Measurements from ENCODE around the gene SYTL1.

SYTL1 gene

GRCh38 chr1:27299385-27300271 is 42.2 kb upstream of the SYTL1 start:
- peak; percentile 99 for DNase-seq (ENCODE audit: low read depth, low spot score)
- peak overlapping the region; percentile 79 for H3K9ac ChIP-seq (ENCODE audit: insufficient read length, low read depth)
- H3K27me3 ChIP-seq (ENCODE audit: insufficient read depth, insufficient read length): no peaks in the 10 kb centered on the region
- no peak for TF ChIP-seq ZNF274 (IDR thresholded peaks at IDR 0.05; ENCODE audit: low read depth, low read length)
- TF ChIP-seq YY1 (IDR thresholded peaks at IDR 0.05; ENCODE audit: insufficient read depth, insufficient read length): peak; percentile 44
- peaks cover 17% of the 10 kb centered on the region for H3K36me3 ChIP-seq (ENCODE audit: insufficient read depth, insufficient read length, low read length)
- peaks cover 42% of the 10 kb centered on the region for H3K4me1 ChIP-seq (ENCODE audit: insufficient read depth, insufficient read length)
- H3K4me3 ChIP-seq (ENCODE audit: insufficient read length, low read depth): no peak overlapping the region
- no peaks in the 10 kb centered on the region for H3K9me3 ChIP-seq (ENCODE audit: insufficient read depth, low read length)

- Histone ChIP-seq H3K4me1 (ENCODE audit: insufficient read depth, insufficient read length) (peaks cover 48% of the 10 kb centered on the region), H3K36me3 (ENCODE audit: insufficient read depth, insufficient read length, low read length) (peaks cover 18% of the 10 kb centered on the region), H3K9me3 (ENCODE audit: insufficient read depth, low read length) (no peaks in the 10 kb centered on the region), H3K27me3 (ENCODE audit: insufficient read depth, insufficient read length) (no peaks in the 10 kb centered on the region), H3K4me3 (ENCODE audit: insufficient read length, low read depth) (no peak overlapping the region), H3K9ac (ENCODE audit: insufficient read length, low read depth) (peak overlapping the region; percentile 79)
- peak; percentile 95 for DNase-seq (ENCODE audit: low read depth, low spot score)
- TF ChIP-seq YY1 (IDR thresholded peaks at IDR 0.05; ENCODE audit: insufficient read depth, insufficient read length): no peak
- no peak for TF ChIP-seq ZNF274 (IDR thresholded peaks at IDR 0.05; ENCODE audit: low read depth, low read length)
- no peak for TF ChIP-seq SUZ12 (IDR thresholded peaks at IDR 0.05; ENCODE audit: extremely low read depth, insufficient read depth, insufficient read length)
Measured at GRCh38 chr1:27300341-27301051, 41.3 kb upstream of the SYTL1 start.

- Histone ChIP-seq H3K4me1 (ENCODE audit: insufficient read depth, insufficient read length) (peaks cover 52% of the 10 kb centered on the region), H3K9me3 (ENCODE audit: insufficient read depth, low read length) (no peaks in the 10 kb centered on the region), H3K36me3 (ENCODE audit: insufficient read depth, insufficient read length, low read length) (peaks cover 18% of the 10 kb centered on the region), H3K9ac (ENCODE audit: insufficient read length, low read depth) (peak overlapping the region; percentile 79), H3K4me3 (ENCODE audit: insufficient read length, low read depth) (no peak overlapping the region), H3K27me3 (ENCODE audit: insufficient read depth, insufficient read length) (no peaks in the 10 kb centered on the region)
- DNase-seq (ENCODE audit: low read depth, low spot score): no peak
- TF ChIP-seq SUZ12 (IDR thresholded peaks at IDR 0.05; ENCODE audit: extremely low read depth, insufficient read depth, insufficient read length) (no peak), ZNF274 (IDR thresholded peaks at IDR 0.05; ENCODE audit: low read depth, low read length) (no peak), YY1 (IDR thresholded peaks at IDR 0.05; ENCODE audit: insufficient read depth, insufficient read length) (no peak)
Measured at GRCh38 chr1:27301052-27301422, 40.8 kb upstream of the SYTL1 start.

- H3K9me3 ChIP-seq (ENCODE audit: insufficient read depth, low read length): no peaks in the 10 kb centered on the region
- H3K27me3 ChIP-seq (ENCODE audit: insufficient read depth, insufficient read length): no peaks in the 10 kb centered on the region
- DNase-seq (ENCODE audit: low read depth, low spot score): no peak
- H3K36me3 ChIP-seq (ENCODE audit: insufficient read depth, insufficient read length, low read length): peaks cover 18% of the 10 kb centered on the region
- TF ChIP-seq YY1 (IDR thresholded peaks at IDR 0.05; ENCODE audit: insufficient read depth, insufficient read length) (no peak), SUZ12 (IDR thresholded peaks at IDR 0.05; ENCODE audit: extremely low read depth, insufficient read depth, insufficient read length) (no peak), ZNF274 (IDR thresholded peaks at IDR 0.05; ENCODE audit: low read depth, low read length) (no peak)
- H3K9ac ChIP-seq (ENCODE audit: insufficient read length, low read depth): peak overlapping the region; percentile 53
- H3K4me3 ChIP-seq (ENCODE audit: insufficient read length, low read depth): no peak overlapping the region
- peaks cover 58% of the 10 kb centered on the region for H3K4me1 ChIP-seq (ENCODE audit: insufficient read depth, insufficient read length)
Measured at GRCh38 chr1:27301582-27302199, 40.1 kb upstream of the SYTL1 start.

GRCh38 chr1:27302612-27303011 is 39.2 kb upstream of the SYTL1 start:
- peaks cover 13% of the 10 kb centered on the region for H3K36me3 ChIP-seq (ENCODE audit: insufficient read depth, insufficient read length, low read length)
- peaks cover 57% of the 10 kb centered on the region for H3K4me1 ChIP-seq (ENCODE audit: insufficient read depth, insufficient read length)
- H3K9me3 ChIP-seq (ENCODE audit: insufficient read depth, low read length): no peaks in the 10 kb centered on the region
- DNase-seq (ENCODE audit: low read depth, low spot score): no peak
- no peak overlapping the region for H3K9ac ChIP-seq (ENCODE audit: insufficient read length, low read depth)
- no peaks in the 10 kb centered on the region for H3K27me3 ChIP-seq (ENCODE audit: insufficient read depth, insufficient read length)
- TF ChIP-seq SUZ12 (IDR thresholded peaks at IDR 0.05; ENCODE audit: extremely low read depth, insufficient read depth, insufficient read length): no peak
- no peak for TF ChIP-seq YY1 (IDR thresholded peaks at IDR 0.05; ENCODE audit: insufficient read depth, insufficient read length)
- TF ChIP-seq ZNF274 (IDR thresholded peaks at IDR 0.05; ENCODE audit: low read depth, low read length): no peak
- H3K4me3 ChIP-seq (ENCODE audit: insufficient read length, low read depth): no peak overlapping the region

- Histone ChIP-seq H3K4me1 (ENCODE audit: insufficient read depth, insufficient read length) (peaks cover 53% of the 10 kb centered on the region), H3K4me3 (ENCODE audit: insufficient read length, low read depth) (no peak overlapping the region), H3K36me3 (ENCODE audit: insufficient read depth, insufficient read length, low read length) (peaks cover 6% of the 10 kb centered on the region), H3K9me3 (ENCODE audit: insufficient read depth, low read length) (no peaks in the 10 kb centered on the region), H3K27me3 (ENCODE audit: insufficient read depth, insufficient read length) (no peaks in the 10 kb centered on the region), H3K9ac (ENCODE audit: insufficient read length, low read depth) (no peak overlapping the region)
- no peak for DNase-seq (ENCODE audit: low read depth, low spot score)
- TF ChIP-seq YY1 (IDR thresholded peaks at IDR 0.05; ENCODE audit: insufficient read depth, insufficient read length) (no peak), SUZ12 (IDR thresholded peaks at IDR 0.05; ENCODE audit: extremely low read depth, insufficient read depth, insufficient read length) (no peak), ZNF274 (IDR thresholded peaks at IDR 0.05; ENCODE audit: low read depth, low read length) (no peak)
Measured at GRCh38 chr1:27303509-27303908, 38.3 kb upstream of the SYTL1 start.

- TF ChIP-seq YY1 (IDR thresholded peaks at IDR 0.05; ENCODE audit: insufficient read depth, insufficient read length) (no peak), SUZ12 (IDR thresholded peaks at IDR 0.05; ENCODE audit: extremely low read depth, insufficient read depth, insufficient read length) (no peak), ZNF274 (IDR thresholded peaks at IDR 0.05; ENCODE audit: low read depth, low read length) (no peak)
- no peak for DNase-seq (ENCODE audit: low read depth, low spot score)
- H3K9me3 ChIP-seq (ENCODE audit: insufficient read depth, low read length): no peaks in the 10 kb centered on the region
- H3K9ac ChIP-seq (ENCODE audit: insufficient read length, low read depth): peak overlapping the region; percentile 13
- H3K36me3 ChIP-seq (ENCODE audit: insufficient read depth, insufficient read length, low read length): peaks cover 6% of the 10 kb centered on the region
- no peak overlapping the region for H3K4me3 ChIP-seq (ENCODE audit: insufficient read length, low read depth)
- peaks cover 32% of the 10 kb centered on the region for H3K4me1 ChIP-seq (ENCODE audit: insufficient read depth, insufficient read length)
- H3K27me3 ChIP-seq (ENCODE audit: insufficient read depth, insufficient read length): no peaks in the 10 kb centered on the region
Measured at GRCh38 chr1:27306071-27306470, 35.8 kb upstream of the SYTL1 start.

Data from NT2/D1 (cell line).